Measurements from ENCODE around the gene IDI1. TPM values are rescaled to one million over a fixed set of nuclear protein-coding genes. Genes with fewer than 3 reads are reported as not detected.

Gene IDI1
- total RNA-seq, 1 experiment from 2014 or later: 150 TPM

DNA sequence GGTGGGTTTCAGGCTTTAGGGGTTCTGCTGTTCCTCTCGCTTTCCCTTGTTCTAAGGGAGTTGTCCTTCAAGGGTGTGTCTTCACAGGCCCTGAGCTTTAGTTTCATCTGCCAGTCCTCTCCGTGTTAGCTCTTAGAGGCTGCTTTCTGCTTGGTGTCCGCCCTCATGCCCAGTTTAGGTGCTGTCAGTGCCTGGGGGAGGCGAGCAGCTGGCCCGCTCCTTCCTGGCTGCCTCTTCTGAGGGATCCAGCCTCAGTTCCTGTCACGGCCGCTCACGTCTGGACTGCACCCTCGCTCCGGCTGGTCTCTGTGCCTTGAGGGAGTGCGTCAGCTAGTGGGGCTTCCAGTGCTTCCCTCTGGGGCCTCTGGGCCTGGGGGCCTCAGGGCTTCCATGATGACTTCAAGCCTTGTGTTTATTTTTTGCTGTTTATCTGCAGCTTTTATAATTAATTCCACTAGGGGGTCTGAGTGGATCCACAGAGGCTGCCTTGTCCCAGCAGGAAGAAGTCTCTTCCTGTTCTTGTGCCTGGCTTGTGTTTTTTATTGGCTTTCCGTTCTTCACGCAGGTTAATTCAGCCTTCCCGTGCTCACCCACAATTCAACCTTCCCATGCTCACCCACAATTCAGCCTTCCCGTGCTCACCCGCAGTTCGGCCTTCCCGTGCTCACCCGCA, 40.2 kb upstream of the IDI1 start:
- Histone ChIP-seq H3K79me2 (ENCODE audit: low read length) (peaks cover 3% of the 10 kb centered on the region; the same call in 1 of the 2 replicates), H3K4me3 (ENCODE audit: low read length) (no peak overlapping the region), H3K4me2 (ENCODE audit: low read depth, low read length, poor library complexity, severe bottlenecking) (no peak overlapping the region), H3K36me3 (ENCODE audit: insufficient read depth, low read length) (peaks cover 11% of the 10 kb centered on the region), H2AFZ (ENCODE audit: low read length) (no peak overlapping the region), H3K27me3 (ENCODE audit: low read length) (no peaks in the 10 kb centered on the region), H3K27ac (ENCODE audit: low read length) (no peak overlapping the region), H3K9ac (ENCODE audit: low read length) (no peak overlapping the region), H3K9me3 (ENCODE audit: low read length) (no peaks in the 10 kb centered on the region), H4K20me1 (ENCODE audit: insufficient read depth, low read depth, low read length) (no peaks in the 10 kb centered on the region), H3K9me2 (replicated peaks; ENCODE audit: insufficient read depth, low read length) (no peaks in the 10 kb centered on the region), H3K4me1 (ENCODE audit: low read length) (no peaks in the 10 kb centered on the region)
- no peak for DNase-seq

DNA sequence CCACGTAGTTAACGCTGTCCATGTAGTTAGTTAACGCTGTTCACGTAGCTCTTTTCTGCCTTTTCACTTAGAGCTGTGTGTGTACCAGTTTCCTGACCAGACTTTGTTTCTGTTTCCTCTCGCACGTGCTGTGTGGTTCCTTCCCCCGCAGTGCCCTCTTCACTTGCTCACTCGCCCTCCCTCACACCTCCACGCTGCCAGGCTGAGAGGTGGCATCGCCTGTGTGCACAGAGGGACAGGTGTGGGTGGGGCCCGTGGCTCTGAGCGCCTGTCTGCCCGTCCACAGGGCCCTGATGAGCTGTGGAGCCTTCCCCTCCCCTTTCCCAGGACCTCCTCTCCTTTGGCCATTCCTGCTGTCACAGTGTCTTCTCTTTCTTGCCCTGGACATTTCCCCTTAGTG, 37.9 kb upstream of the IDI1 start:
- peaks cover 4% of the 10 kb centered on the region for H3K36me3 ChIP-seq (ENCODE audit: insufficient read depth, low read length)
- no peaks in the 10 kb centered on the region for H3K9me2 ChIP-seq (replicated peaks; ENCODE audit: insufficient read depth, low read length)
- no peaks in the 10 kb centered on the region for H3K4me1 ChIP-seq (ENCODE audit: low read length)
- no peaks in the 10 kb centered on the region for H3K27me3 ChIP-seq (ENCODE audit: low read length)
- no peak overlapping the region for H3K27ac ChIP-seq (ENCODE audit: low read length)
- H3K79me2 ChIP-seq (ENCODE audit: low read length): peaks cover 7% of the 10 kb centered on the region; the same call in 1 of the 2 replicates
- H4K20me1 ChIP-seq (ENCODE audit: insufficient read depth, low read depth, low read length): no peaks in the 10 kb centered on the region
- no peaks in the 10 kb centered on the region for H3K9me3 ChIP-seq (ENCODE audit: low read length)
- H3K9ac ChIP-seq (ENCODE audit: low read length): no peak overlapping the region
- no peak overlapping the region for H2AFZ ChIP-seq (ENCODE audit: low read length)
- DNase-seq: no peak
- no peak overlapping the region for H3K4me3 ChIP-seq (ENCODE audit: low read length)
- H3K4me2 ChIP-seq (ENCODE audit: low read depth, low read length, poor library complexity, severe bottlenecking): no peak overlapping the region

DNA sequence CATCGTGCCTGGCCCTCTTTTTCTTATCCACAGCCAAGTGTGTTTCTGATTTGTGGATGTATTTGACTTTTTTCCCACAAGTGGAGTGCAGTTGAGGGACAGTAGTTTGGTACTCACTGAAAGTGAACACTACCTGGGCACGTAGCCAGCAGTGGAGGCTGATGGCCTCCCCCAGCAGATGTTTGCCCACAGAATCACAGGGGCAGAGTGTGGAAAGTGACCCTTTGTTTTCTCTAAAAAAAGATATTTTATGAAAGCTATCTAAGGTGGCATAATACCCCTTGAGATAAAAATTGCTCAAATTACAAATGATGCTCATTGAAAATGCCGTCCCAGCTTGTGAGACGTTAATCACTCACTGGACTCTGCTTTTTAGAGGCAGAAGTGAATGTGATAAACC, 36.3 kb upstream of the IDI1 start:
- Histone ChIP-seq H3K79me2 (ENCODE audit: low read length) (peaks cover 7% of the 10 kb centered on the region; the same call in 1 of the 2 replicates), H3K9ac (ENCODE audit: low read length) (no peak overlapping the region), H3K9me2 (replicated peaks; ENCODE audit: insufficient read depth, low read length) (no peaks in the 10 kb centered on the region), H3K27me3 (ENCODE audit: low read length) (no peaks in the 10 kb centered on the region), H3K4me1 (ENCODE audit: low read length) (no peaks in the 10 kb centered on the region), H2AFZ (ENCODE audit: low read length) (no peak overlapping the region), H3K36me3 (ENCODE audit: insufficient read depth, low read length) (peaks cover 4% of the 10 kb centered on the region), H4K20me1 (ENCODE audit: insufficient read depth, low read depth, low read length) (no peaks in the 10 kb centered on the region), H3K27ac (ENCODE audit: low read length) (no peak overlapping the region), H3K4me2 (ENCODE audit: low read depth, low read length, poor library complexity, severe bottlenecking) (no peak overlapping the region), H3K9me3 (ENCODE audit: low read length) (no peaks in the 10 kb centered on the region), H3K4me3 (ENCODE audit: low read length) (no peak overlapping the region)
- DNase-seq: no peak

DNA sequence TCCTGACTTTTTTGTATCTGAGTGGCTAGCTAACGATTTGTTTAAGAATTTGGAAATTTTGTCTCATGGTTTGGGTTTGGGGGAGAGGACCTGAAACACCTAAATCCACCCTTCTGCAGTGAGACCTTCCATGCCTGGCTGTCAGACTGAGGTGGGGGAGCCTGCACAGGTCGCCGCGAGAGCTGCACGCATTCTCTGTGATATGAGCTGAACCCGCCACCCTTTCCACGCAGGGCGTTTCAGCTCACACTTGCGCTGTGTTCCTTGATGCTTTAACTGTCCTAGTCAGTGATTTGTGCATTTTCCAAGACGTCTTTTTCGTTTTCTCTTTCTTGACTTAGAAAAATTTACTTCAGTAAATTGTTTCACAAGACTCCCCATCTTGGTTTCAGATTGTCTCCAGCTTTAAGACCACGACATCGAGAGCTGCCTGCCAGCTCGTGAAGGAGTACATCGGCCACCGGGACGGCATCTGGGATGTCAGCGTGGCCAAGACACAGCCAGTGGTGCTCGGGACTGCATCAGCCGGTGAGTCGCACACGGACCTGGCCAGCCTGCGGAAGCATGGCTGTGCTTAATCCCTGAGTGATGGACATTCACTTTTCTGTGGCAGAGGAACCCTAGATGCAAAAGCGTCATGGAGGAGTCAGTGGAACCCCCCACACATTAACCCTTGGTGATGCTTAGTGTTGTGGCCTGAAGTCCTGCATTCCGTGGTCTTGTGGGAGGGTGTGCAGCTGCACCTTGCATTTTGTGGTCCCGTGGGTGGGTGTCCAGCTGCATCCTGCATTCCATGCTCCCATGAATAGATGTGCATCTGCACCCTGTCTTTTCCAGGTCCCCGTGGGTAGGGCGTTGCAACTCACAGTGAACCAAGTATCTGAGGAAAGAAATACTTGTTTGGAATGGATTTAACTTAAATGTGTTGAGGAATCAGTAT, 35.4 kb upstream of the IDI1 start:
- no peaks in the 10 kb centered on the region for H4K20me1 ChIP-seq (ENCODE audit: insufficient read depth, low read depth, low read length)
- no peaks in the 10 kb centered on the region for H3K9me2 ChIP-seq (replicated peaks; ENCODE audit: insufficient read depth, low read length)
- no peak for DNase-seq
- H3K9me3 ChIP-seq (ENCODE audit: low read length): no peaks in the 10 kb centered on the region
- H3K79me2 ChIP-seq (ENCODE audit: low read length): peaks cover 7% of the 10 kb centered on the region; the same call in 1 of the 2 replicates
- no peak overlapping the region for H3K27ac ChIP-seq (ENCODE audit: low read length)
- H3K4me1 ChIP-seq (ENCODE audit: low read length): no peaks in the 10 kb centered on the region
- H3K4me2 ChIP-seq (ENCODE audit: low read depth, low read length, poor library complexity, severe bottlenecking): no peak overlapping the region
- H3K27me3 ChIP-seq (ENCODE audit: low read length): no peaks in the 10 kb centered on the region
- H3K4me3 ChIP-seq (ENCODE audit: low read length): no peak overlapping the region
- peaks cover 7% of the 10 kb centered on the region for H3K36me3 ChIP-seq (ENCODE audit: insufficient read depth, low read length)
- H3K9ac ChIP-seq (ENCODE audit: low read length): no peak overlapping the region
- no peak overlapping the region for H2AFZ ChIP-seq (ENCODE audit: low read length)

DNA sequence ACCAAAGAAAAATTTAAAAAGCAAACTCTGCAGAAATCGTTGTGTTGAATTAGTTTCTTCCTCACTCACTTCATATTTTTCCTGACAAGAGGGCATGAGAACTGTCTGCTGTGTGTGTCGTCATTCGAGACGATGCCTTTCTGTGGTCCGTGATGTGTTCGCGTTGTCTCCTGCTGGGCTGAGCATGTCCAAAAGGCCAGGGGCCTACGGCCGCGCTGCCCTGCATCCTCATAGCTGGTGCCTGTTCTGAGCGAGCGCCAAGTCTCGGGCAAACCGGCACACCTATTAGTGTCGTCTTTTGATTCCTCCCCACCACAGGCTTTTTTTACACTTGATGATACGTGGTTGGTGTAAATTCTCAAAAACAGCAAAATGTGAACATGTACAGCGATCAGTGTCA, 34.7 kb upstream of the IDI1 start:
- no peak overlapping the region for H3K4me3 ChIP-seq (ENCODE audit: low read length)
- H3K79me2 ChIP-seq (ENCODE audit: low read length): peaks cover 4% of the 10 kb centered on the region; the same call in 1 of the 2 replicates
- H3K9ac ChIP-seq (ENCODE audit: low read length): no peak overlapping the region
- no peaks in the 10 kb centered on the region for H3K9me2 ChIP-seq (replicated peaks; ENCODE audit: insufficient read depth, low read length)
- no peaks in the 10 kb centered on the region for H4K20me1 ChIP-seq (ENCODE audit: insufficient read depth, low read depth, low read length)
- H3K9me3 ChIP-seq (ENCODE audit: low read length): no peaks in the 10 kb centered on the region
- H3K4me1 ChIP-seq (ENCODE audit: low read length): no peaks in the 10 kb centered on the region
- no peak overlapping the region for H2AFZ ChIP-seq (ENCODE audit: low read length)
- no peak overlapping the region for H3K4me2 ChIP-seq (ENCODE audit: low read depth, low read length, poor library complexity, severe bottlenecking)
- no peak overlapping the region for H3K27ac ChIP-seq (ENCODE audit: low read length)
- DNase-seq: no peak
- H3K27me3 ChIP-seq (ENCODE audit: low read length): no peaks in the 10 kb centered on the region
- peaks cover 7% of the 10 kb centered on the region for H3K36me3 ChIP-seq (ENCODE audit: insufficient read depth, low read length)

DNA sequence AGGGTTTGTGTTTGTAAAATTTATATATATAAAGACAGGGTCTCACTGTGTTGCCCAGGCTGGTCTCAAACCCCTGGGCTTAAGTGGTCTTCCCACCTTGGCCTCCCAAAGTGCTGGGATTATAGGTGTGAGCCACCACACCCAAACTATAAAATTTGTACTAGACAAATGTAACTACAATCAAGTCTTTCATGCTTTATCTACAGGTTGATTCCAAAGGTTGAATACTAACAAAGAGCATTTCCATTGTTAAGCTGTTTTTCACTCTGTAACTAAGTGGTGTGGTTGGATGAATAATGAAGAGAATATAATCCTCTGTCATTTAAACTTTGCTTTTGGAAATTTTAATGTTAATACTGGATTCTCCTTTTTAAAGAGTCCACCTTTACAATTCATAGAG, 29.7 kb upstream of the IDI1 start:
- no peaks in the 10 kb centered on the region for H4K20me1 ChIP-seq (ENCODE audit: insufficient read depth, low read depth, low read length)
- DNase-seq: no peak
- no peak overlapping the region for H2AFZ ChIP-seq (ENCODE audit: low read length)
- no peak overlapping the region for H3K9ac ChIP-seq (ENCODE audit: low read length)
- no peak overlapping the region for H3K4me2 ChIP-seq (ENCODE audit: low read depth, low read length, poor library complexity, severe bottlenecking)
- no peaks in the 10 kb centered on the region for H3K9me3 ChIP-seq (ENCODE audit: low read length)
- no peak overlapping the region for H3K4me3 ChIP-seq (ENCODE audit: low read length)
- H3K4me1 ChIP-seq (ENCODE audit: low read length): no peaks in the 10 kb centered on the region
- peaks cover 3% of the 10 kb centered on the region for H3K36me3 ChIP-seq (ENCODE audit: insufficient read depth, low read length)
- H3K27ac ChIP-seq (ENCODE audit: low read length): no peak overlapping the region
- no peaks in the 10 kb centered on the region for H3K9me2 ChIP-seq (replicated peaks; ENCODE audit: insufficient read depth, low read length)
- H3K27me3 ChIP-seq (ENCODE audit: low read length): no peaks in the 10 kb centered on the region
- 0 out of 2 replicates have a peak, but pooled peaks cover 8% of the 10 kb centered on the region for H3K79me2 ChIP-seq (ENCODE audit: low read length)

DNA sequence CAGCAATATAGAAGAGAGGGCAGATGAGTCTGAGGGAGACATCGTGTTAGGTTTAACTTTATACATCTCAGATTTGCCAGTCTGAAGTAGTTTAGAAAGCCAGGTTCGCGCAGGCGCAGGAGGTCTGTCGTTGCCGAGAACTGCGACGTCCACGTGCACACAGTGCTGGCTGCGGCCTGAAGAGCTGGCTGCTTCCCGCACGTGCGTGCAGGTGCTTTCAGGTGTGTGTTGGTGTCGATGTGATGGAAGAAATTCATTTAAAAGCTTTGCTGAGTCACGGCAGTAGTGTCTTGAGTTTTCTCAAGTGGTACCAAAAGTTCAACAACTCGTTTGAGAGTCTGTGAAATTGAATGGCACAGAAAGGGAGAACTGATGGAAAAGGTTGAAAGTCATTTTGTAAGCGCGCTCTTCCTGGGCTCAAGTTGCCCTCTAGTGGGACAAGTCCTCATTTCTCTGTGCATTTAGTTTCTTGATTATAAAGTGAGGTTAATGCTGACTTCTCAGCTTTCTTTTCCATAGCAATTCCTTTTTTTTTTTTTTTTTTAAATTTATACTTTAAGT, 25.9 kb upstream of the IDI1 start:
- peaks cover 18% of the 10 kb centered on the region for H3K79me2 ChIP-seq (ENCODE audit: low read length)
- H4K20me1 ChIP-seq (ENCODE audit: insufficient read depth, low read depth, low read length): no peaks in the 10 kb centered on the region
- no peak overlapping the region for H3K27ac ChIP-seq (ENCODE audit: low read length)
- H3K4me2 ChIP-seq (ENCODE audit: low read depth, low read length, poor library complexity, severe bottlenecking): no peak overlapping the region
- no peak for DNase-seq
- peaks cover 4% of the 10 kb centered on the region for H3K36me3 ChIP-seq (ENCODE audit: insufficient read depth, low read length)
- H3K27me3 ChIP-seq (ENCODE audit: low read length): no peaks in the 10 kb centered on the region
- no peaks in the 10 kb centered on the region for H3K9me3 ChIP-seq (ENCODE audit: low read length)
- H3K9ac ChIP-seq (ENCODE audit: low read length): no peak overlapping the region
- H3K4me1 ChIP-seq (ENCODE audit: low read length): no peaks in the 10 kb centered on the region
- no peak overlapping the region for H3K4me3 ChIP-seq (ENCODE audit: low read length)
- H2AFZ ChIP-seq (ENCODE audit: low read length): no peak overlapping the region
- no peaks in the 10 kb centered on the region for H3K9me2 ChIP-seq (replicated peaks; ENCODE audit: insufficient read depth, low read length)
